ENCODE results near the gene UCK2.

Gene UCK2

DNA sequence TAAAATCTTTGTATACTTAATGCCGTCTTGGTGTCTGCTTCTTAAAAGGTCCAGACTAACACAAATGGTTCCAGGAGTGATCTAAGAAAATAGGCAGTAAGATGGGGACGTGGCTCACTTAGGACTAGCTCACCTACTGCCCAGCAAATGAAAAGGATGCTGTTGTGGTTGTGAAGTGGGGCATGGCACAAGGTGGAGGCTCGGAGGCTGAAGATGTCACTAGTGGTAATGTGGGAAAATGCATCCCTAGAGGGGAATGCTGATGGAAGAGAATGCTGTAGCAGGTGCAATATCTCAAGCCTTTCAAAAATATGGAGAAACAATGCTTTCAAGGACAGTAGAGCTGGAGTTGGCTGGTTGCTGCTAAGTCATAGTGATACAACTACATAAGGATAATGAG lies 11.3 kb upstream of the UCK2 start:
- TF ChIP-seq GABPA (IDR thresholded peaks at IDR 0.05; ENCODE audit: low read depth): no peak
- TF ChIP-seq, protein P1, sequence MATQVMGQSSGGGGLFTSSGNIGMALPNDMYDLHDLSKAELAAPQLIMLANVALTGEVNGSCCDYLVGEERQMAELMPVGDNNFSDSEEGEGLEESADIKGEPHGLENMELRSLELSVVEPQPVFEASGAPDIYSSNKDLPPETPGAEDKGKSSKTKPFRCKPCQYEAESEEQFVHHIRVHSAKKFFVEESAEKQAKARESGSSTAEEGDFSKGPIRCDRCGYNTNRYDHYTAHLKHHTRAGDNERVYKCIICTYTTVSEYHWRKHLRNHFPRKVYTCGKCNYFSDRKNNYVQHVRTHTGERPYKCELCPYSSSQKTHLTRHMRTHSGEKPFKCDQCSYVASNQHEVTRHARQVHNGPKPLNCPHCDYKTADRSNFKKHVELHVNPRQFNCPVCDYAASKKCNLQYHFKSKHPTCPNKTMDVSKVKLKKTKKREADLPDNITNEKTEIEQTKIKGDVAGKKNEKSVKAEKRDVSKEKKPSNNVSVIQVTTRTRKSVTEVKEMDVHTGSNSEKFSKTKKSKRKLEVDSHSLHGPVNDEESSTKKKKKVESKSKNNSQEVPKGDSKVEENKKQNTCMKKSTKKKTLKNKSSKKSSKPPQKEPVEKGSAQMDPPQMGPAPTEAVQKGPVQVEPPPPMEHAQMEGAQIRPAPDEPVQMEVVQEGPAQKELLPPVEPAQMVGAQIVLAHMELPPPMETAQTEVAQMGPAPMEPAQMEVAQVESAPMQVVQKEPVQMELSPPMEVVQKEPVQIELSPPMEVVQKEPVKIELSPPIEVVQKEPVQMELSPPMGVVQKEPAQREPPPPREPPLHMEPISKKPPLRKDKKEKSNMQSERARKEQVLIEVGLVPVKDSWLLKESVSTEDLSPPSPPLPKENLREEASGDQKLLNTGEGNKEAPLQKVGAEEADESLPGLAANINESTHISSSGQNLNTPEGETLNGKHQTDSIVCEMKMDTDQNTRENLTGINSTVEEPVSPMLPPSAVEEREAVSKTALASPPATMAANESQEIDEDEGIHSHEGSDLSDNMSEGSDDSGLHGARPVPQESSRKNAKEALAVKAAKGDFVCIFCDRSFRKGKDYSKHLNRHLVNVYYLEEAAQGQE (IDR thresholded peaks at IDR 0.05; ENCODE audit: insufficient replicate concordance, low read depth): no peak
- no peak for TF ChIP-seq POLR2AphosphoS5 (IDR thresholded peaks at IDR 0.05; ENCODE audit: low read depth)
- no peak for TF ChIP-seq SPI1 (IDR thresholded peaks at IDR 0.05; ENCODE audit: borderline replicate concordance, low read depth)
- no peak overlapping the region for H3K4me3 ChIP-seq (replicated peaks; ENCODE audit: insufficient read depth, low read length)
- DNase-seq (ENCODE audit: low read depth in 1 of 2, low spot score in 1 of 2): no peak
- no peak overlapping the region for H3K27ac ChIP-seq (replicated peaks)
- no peaks in the 10 kb centered on the region for H3K27me3 ChIP-seq (ENCODE audit: insufficient read depth, poor library complexity, severe bottlenecking)

DNA sequence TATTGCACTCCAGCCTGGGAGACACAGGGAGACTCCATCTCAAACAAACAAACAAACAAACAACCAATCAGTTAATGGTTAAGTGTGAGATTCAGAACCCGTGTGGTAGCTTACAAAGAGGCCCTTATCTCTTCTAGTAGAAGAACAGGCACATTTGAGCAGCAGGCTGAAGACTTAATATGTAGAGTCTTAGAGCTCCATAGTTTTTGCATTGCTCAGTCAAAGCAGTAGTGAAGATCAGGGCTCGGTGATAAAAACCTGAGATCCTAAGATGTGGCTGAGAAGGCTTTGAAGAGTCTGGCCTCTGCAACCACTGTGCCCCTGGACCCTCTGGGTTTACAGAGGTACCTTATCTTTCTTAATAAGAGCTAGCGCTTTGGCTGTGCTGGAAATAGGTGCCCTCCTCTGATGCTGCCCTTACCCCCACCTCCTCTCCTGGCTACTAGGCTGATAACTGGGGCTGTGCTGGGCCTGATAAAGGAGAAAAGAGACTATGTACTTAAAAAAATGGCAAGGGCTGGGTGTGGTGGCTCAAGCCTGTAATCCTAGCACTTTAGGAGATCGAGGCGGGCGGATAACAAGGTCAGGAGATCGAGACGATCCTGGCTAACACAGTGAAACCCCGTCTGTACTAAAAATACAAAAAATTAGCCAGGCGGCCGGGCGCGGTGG lies 10.5 kb upstream of the UCK2 start:
- H3K4me3 ChIP-seq (replicated peaks; ENCODE audit: insufficient read depth, low read length): no peak overlapping the region
- DNase-seq (ENCODE audit: low read depth in 1 of 2, low spot score in 1 of 2): no peak
- TF ChIP-seq GABPA (IDR thresholded peaks at IDR 0.05; ENCODE audit: low read depth) (no peak), POLR2AphosphoS5 (IDR thresholded peaks at IDR 0.05; ENCODE audit: low read depth) (no peak), SPI1 (IDR thresholded peaks at IDR 0.05; ENCODE audit: borderline replicate concordance, low read depth) (no peak)
- TF ChIP-seq, protein P2, sequence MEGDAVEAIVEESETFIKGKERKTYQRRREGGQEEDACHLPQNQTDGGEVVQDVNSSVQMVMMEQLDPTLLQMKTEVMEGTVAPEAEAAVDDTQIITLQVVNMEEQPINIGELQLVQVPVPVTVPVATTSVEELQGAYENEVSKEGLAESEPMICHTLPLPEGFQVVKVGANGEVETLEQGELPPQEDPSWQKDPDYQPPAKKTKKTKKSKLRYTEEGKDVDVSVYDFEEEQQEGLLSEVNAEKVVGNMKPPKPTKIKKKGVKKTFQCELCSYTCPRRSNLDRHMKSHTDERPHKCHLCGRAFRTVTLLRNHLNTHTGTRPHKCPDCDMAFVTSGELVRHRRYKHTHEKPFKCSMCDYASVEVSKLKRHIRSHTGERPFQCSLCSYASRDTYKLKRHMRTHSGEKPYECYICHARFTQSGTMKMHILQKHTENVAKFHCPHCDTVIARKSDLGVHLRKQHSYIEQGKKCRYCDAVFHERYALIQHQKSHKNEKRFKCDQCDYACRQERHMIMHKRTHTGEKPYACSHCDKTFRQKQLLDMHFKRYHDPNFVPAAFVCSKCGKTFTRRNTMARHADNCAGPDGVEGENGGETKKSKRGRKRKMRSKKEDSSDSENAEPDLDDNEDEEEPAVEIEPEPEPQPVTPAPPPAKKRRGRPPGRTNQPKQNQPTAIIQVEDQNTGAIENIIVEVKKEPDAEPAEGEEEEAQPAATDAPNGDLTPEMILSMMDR (IDR thresholded peaks at IDR 0.05; ENCODE audit: insufficient read depth, low read length): no peak
- TF ChIP-seq, protein P1 (IDR thresholded peaks at IDR 0.05; ENCODE audit: insufficient replicate concordance, low read depth): no peak
- H3K27me3 ChIP-seq (ENCODE audit: insufficient read depth, poor library complexity, severe bottlenecking): no peaks in the 10 kb centered on the region
- no peak overlapping the region for H3K27ac ChIP-seq (replicated peaks)

DNA sequence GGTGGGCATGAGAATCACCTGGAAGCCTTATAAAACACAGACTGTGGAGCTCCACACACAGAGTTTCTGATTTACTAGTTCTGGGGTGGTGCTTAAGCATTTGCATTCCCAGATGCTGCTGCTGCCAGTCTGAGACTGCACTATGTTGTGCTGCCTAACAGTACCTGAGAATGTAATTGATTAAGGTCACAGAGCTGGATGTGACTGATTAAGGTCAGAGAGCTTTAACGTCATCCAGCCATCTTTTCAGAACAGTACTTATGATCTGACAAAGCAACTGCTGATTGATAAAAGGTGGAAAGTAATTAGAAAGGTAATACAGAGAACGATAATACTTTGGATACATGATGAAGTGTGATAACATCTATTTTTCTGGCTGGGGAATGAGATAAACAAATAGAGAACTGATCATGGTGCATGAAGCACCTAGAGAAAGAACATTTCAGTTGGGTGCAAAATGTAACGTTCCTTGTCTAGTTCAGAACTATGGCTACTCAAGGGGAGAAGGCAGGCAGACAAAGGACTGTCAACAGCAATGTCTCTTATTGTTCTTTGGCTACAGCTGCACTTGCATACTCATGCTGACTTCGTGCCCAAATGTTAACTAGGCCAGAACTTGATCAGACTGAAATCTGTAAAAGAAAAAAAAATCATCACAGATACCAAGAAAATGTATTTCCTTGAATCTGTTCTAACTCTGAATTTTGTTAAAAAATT lies 3.7 kb upstream of the UCK2 start:
- Histone ChIP-seq H3K27me3 (ENCODE audit: insufficient read depth, poor library complexity, severe bottlenecking) (no peaks in the 10 kb centered on the region), H3K4me3 (replicated peaks; ENCODE audit: insufficient read depth, low read length) (no peak overlapping the region), H3K27ac (replicated peaks) (no peak overlapping the region)
- no peak for DNase-seq (ENCODE audit: low read depth in 1 of 2, low spot score in 1 of 2)
- TF ChIP-seq, protein P1 (IDR thresholded peaks at IDR 0.05; ENCODE audit: insufficient replicate concordance, low read depth): no peak

DNA sequence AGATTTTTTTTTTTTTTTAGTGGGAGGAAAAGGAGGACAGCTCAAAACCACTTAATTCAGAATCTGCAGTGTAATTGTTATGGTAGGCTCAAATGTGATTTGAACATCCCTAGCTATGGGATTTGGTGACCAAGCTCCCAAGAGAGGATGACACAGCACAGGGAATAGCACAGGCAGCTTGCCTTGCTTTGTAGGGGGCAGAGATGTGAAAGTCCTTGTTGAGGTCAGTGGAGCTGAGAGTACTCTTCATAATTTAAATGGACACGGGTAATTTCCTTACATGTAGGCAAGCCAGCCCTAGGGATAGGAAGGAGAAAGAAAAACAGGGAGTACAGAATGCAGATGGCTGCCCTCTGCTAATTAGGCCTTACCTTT lies 3.2 kb upstream of the UCK2 start:
- Histone ChIP-seq H3K27me3 (ENCODE audit: insufficient read depth, poor library complexity, severe bottlenecking) (no peaks in the 10 kb centered on the region), H3K4me3 (replicated peaks; ENCODE audit: insufficient read depth, low read length) (no peak overlapping the region), H3K27ac (replicated peaks) (no peak overlapping the region)
- no peak for DNase-seq (ENCODE audit: low read depth in 1 of 2, low spot score in 1 of 2)
- TF ChIP-seq, protein P2 (IDR thresholded peaks at IDR 0.05; ENCODE audit: insufficient read depth, low read length): no peak
- TF ChIP-seq, protein P1 (IDR thresholded peaks at IDR 0.05; ENCODE audit: insufficient replicate concordance, low read depth): no peak
- TF ChIP-seq GABPA (IDR thresholded peaks at IDR 0.05; ENCODE audit: low read depth) (no peak), SPI1 (IDR thresholded peaks at IDR 0.05; ENCODE audit: borderline replicate concordance, low read depth) (no peak), POLR2AphosphoS5 (IDR thresholded peaks at IDR 0.05; ENCODE audit: low read depth) (no peak)
